Activated naive CD8-positive, alpha-beta T cell treated with anti-CD3 and anti-CD28 coated beads, Interleukin-2, amount 10 ng/mL, durations not matched to agents 7 days and 5 days (primary cell): ENCODE results near the gene METAP1D. TPM values are rescaled to one million over a fixed set of nuclear protein-coding genes. Genes with fewer than 3 reads are reported as not detected.
"Not testable (repeated sequence)": the region's sequence is repeated elsewhere in the genome, so short reads cannot be mapped to it uniquely, and the experiment has no call there.

Source experiments
- ATAC-seq: fragments of 150-1000 bp; cut with Tn5 transposase; one replicate; pipeline ENCODE4 v1.10.0; 2021; ENCODE audit warnings: low read depth, moderate library complexity
- POLR2A ChIA-PET: fragments of 350-600 bp; sonication (Branson Sonifier 250); formaldehyde crosslinking; loops from one replicate; lab custom pipeline; 2021; ENCODE audit warnings: antibody characterized with exemption; lab: Charles Lee
- DNase-seq: peaks from one replicate; pipeline ENCODE4 v3.0.0; 2021
- H3K27ac Mint-ChIP-seq: one replicate; pipeline ENCODE4 v1.8.0; 2022; ENCODE audit warnings: mild to moderate bottlenecking, mixed read lengths
- H3K27me3 Mint-ChIP-seq: one replicate; pipeline ENCODE4 v1.8.0; 2022; ENCODE audit warnings: mild to moderate bottlenecking, moderate library complexity, mixed read lengths
- H3K36me3 Mint-ChIP-seq: one replicate; pipeline ENCODE4 v1.8.0; 2021; ENCODE audit warnings: mild to moderate bottlenecking, mixed read lengths
- H3K4me1 Mint-ChIP-seq: one replicate; pipeline ENCODE4 v1.8.0; 2021; ENCODE audit warnings: mixed read lengths
- H3K4me3 Mint-ChIP-seq: one replicate; pipeline ENCODE4 v1.8.0; 2022; ENCODE audit warnings: mild to moderate bottlenecking, moderate library complexity, mixed read lengths
- H3K9me3 Mint-ChIP-seq: one replicate; pipeline ENCODE4 v1.8.0; 2021; ENCODE audit warnings: mixed read lengths
- total RNA-seq, 2 experiments: library from RNA; stranded (reverse); gene quantifications; one replicate each; pipeline ENCODE4 v1.2.3, GENCODE V29; 2021

Gene METAP1D
- total RNA-seq, 2 experiments from 2014 or later: 4.5 to 5.6 TPM

- POLR2A ChIA-PET: interaction anchor here (0.8 to 1.7 kb wide), 4 partner anchors 12 to 180 kb away, joined by 3 to 6 read pairs (median 3); partner anchors contain the start of gene HAT1
- H3K27ac Mint-ChIP-seq: peak within 1 kb of the TSS; percentile 54
Observed at GRCh38 chr2:172102391-172103359, 102.9 kb downstream of the METAP1D start, which contains the start of gene DLX2. TSS of gene DLX2 (minus strand) at chr2:172102900. CDS start at chr2:172102538, 362 bp downstream.

GRCh38 chr2:172103471-172104272 is 103.9 kb downstream of the METAP1D start:
- Mint-ChIP-seq H3K4me1 (peaks cover 49% of the 10 kb centered on the region), H3K4me3 (peak overlapping the region; percentile 84), H3K36me3 (no peaks in the 10 kb centered on the region), H3K27ac (no peak overlapping the region), H3K27me3 (peaks cover 87% of the 10 kb centered on the region), H3K9me3 (no peaks in the 10 kb centered on the region)
- POLR2A ChIA-PET: interaction anchor here (1.2 kb wide), 1 partner anchor 21 kb away, joined by 3 read pairs; no protein-coding TSS in a partner anchor
- ATAC-seq (no peak), DNase-seq (peak; percentile 84)

More at GRCh38 chr2:172102391-172103359, 102.9 kb downstream of the METAP1D start, which contains the start of gene DLX2:
- H3K4me3 Mint-ChIP-seq: peak within 1 kb of the TSS; percentile 84
- no peaks in the 10 kb centered on the region for H3K9me3 Mint-ChIP-seq
- no peaks in the 10 kb centered on the region for H3K36me3 Mint-ChIP-seq
- DNase-seq: peak; percentile 76
- peaks cover 48% of the 10 kb centered on the region for H3K4me1 Mint-ChIP-seq
- peak; percentile 35 for ATAC-seq
- peaks cover 85% of the 10 kb centered on the region for H3K27me3 Mint-ChIP-seq

- POLR2A ChIA-PET: no interaction called here
- no peak overlapping the region for H3K27ac Mint-ChIP-seq
Observed at GRCh38 chr2:172105471-172106107, 105.8 kb downstream of the METAP1D start.

DNA sequence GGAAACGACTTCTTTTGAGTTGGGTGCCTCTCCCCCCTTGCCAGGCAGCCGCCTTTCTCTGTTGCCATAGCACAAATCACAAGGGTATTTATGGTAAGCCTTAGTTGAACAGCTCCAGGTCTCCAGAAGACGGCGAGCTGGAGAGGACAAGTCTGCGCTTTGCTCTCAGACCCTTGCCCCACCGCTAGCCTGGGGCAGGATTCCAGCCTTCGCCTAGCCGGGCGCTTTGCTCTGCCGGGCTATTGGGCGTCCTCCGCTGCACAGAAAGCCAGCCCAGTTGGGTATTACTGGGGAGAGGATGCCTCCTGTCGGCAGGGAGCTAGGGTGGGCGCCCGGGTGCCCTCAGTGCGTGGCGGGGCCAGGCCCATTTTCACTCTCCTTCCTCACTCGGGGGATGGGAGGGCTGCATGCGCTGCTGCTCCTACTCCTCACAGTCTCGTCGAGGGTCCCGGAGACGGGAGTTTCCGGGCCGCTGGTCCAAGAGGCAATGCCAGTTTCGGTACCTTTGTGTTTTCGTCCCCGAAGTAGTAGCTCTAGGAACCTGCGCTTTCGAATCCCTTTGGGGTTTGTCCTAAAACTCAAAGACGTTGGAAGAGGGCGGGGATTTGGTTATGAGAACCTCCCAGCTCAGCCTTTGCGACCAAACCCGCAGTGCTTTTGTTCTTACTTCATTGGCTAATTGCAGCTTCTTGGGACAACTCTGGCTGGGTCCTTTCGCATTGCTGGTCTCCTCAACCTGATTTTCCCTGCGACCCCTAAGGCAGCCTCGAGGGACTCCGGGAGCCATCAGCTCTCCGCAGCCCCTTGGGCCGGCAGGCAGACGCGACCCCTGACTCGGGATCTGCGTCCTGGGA is 106.6 kb downstream of the METAP1D start:
- H3K4me1 Mint-ChIP-seq: peaks cover 43% of the 10 kb centered on the region
- no peaks in the 10 kb centered on the region for H3K36me3 Mint-ChIP-seq
- peak overlapping the region; percentile 80 for H3K4me3 Mint-ChIP-seq
- POLR2A ChIA-PET: interaction anchor here (0.6 kb wide), 1 partner anchor 212 kb away, joined by 3 read pairs; the partner anchor contains the start of gene SLC25A12
- H3K27ac Mint-ChIP-seq: no peak overlapping the region
- H3K9me3 Mint-ChIP-seq: no peaks in the 10 kb centered on the region
- ATAC-seq: peak; percentile 57
- DNase-seq: peak; percentile 70
- peaks cover 77% of the 10 kb centered on the region for H3K27me3 Mint-ChIP-seq

More at GRCh38 chr2:172105471-172106107, 105.8 kb downstream of the METAP1D start:
- ATAC-seq (no peak), DNase-seq (no peak)
- H3K36me3 Mint-ChIP-seq: no peaks in the 10 kb centered on the region
- peak overlapping the region; percentile 80 for H3K4me3 Mint-ChIP-seq
- peaks cover 47% of the 10 kb centered on the region for H3K4me1 Mint-ChIP-seq
- H3K9me3 Mint-ChIP-seq: no peaks in the 10 kb centered on the region
- peaks cover 84% of the 10 kb centered on the region for H3K27me3 Mint-ChIP-seq

DNA sequence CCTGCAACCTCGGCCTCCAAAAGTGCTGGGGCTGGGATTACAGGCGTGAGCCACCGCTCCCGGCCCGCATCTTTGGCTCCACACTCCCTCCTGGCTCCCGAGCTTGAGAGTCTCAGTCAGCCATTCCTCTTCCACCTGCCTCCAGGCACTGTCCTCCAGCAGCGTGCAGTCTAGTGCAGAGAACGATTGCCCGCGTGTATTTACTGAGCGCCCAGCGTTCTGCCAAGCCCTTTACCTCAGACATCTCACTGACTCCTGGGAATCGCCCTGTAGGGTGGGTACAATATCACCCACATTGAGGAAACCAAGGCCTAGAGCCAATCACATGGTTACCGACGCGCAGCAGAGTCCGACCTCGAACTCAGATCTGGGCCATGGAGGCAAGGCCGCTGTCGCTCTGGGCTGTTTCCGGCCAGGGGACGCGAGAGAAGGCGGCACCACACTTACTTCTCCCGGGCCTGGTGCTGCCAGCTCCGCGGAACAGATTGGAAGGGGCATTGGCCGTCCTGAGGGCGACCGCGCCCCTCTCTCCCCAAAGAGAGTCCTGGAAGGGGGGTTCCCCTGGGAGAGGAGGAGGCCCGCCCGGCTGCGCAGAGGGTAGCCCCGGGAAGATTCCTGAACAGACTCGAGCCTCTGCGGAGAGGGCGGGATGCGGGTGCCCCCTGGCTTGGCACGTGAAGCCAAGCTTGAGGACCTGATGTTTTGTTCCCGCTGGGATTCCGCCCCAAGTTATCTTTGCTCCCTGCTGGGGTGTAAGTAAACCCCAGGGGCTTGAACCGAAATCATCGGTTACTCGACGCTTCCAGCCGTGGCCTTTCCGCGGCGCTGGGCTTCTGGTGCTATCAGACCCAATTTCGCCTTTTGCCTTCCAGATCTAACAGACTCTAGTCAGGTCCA is 108.2 kb downstream of the METAP1D start:
- peaks cover 70% of the 10 kb centered on the region for H3K27me3 Mint-ChIP-seq

DNA sequence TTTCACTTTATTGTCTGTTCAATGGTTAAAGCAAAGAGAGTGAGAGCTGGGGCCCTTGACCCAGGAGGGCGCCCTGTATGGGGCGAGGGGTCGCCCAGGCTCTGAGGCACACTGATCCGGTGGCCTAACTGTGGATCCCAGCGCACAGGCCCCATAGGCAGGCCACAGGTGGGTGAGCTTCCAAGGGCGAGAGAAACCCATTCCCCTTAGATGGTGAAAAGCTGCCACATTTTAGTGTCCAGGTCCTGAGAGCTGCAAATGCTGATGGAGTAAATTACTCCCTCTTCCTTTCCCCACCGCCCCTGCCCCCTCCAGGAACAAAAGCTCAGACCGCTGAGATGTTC is 108.8 kb downstream of the METAP1D start:
- H3K4me3 Mint-ChIP-seq: peak overlapping the region; percentile 30
- H3K36me3 Mint-ChIP-seq: no peaks in the 10 kb centered on the region
- peaks cover 66% of the 10 kb centered on the region for H3K27me3 Mint-ChIP-seq
- H3K27ac Mint-ChIP-seq: no peak overlapping the region
- ATAC-seq: no peak
- H3K9me3 Mint-ChIP-seq: no peaks in the 10 kb centered on the region
- peaks cover 27% of the 10 kb centered on the region for H3K4me1 Mint-ChIP-seq
- POLR2A ChIA-PET: no interaction called here
- DNase-seq: no peak

More for the DNA sequence above, 108.2 kb downstream of the METAP1D start:
- no peaks in the 10 kb centered on the region for H3K9me3 Mint-ChIP-seq
- POLR2A ChIA-PET: no interaction called here
- H3K4me1 Mint-ChIP-seq: peaks cover 33% of the 10 kb centered on the region
- peak overlapping the region; percentile 49 for H3K4me3 Mint-ChIP-seq
- no peak for DNase-seq
- H3K36me3 Mint-ChIP-seq: no peaks in the 10 kb centered on the region
- H3K27ac Mint-ChIP-seq: no peak overlapping the region
- no peak for ATAC-seq

- Mint-ChIP-seq H3K27ac (no peak overlapping the region), H3K9me3 (no peaks in the 10 kb centered on the region), H3K4me3 (no peak overlapping the region), H3K27me3 (peaks cover 57% of the 10 kb centered on the region), H3K4me1 (peaks cover 20% of the 10 kb centered on the region), H3K36me3 (no peaks in the 10 kb centered on the region)
- DNase-seq: no peak
- POLR2A ChIA-PET: no interaction called here
- ATAC-seq: no peak
Observed at GRCh38 chr2:172109256-172109987, 109.7 kb downstream of the METAP1D start.

DNA sequence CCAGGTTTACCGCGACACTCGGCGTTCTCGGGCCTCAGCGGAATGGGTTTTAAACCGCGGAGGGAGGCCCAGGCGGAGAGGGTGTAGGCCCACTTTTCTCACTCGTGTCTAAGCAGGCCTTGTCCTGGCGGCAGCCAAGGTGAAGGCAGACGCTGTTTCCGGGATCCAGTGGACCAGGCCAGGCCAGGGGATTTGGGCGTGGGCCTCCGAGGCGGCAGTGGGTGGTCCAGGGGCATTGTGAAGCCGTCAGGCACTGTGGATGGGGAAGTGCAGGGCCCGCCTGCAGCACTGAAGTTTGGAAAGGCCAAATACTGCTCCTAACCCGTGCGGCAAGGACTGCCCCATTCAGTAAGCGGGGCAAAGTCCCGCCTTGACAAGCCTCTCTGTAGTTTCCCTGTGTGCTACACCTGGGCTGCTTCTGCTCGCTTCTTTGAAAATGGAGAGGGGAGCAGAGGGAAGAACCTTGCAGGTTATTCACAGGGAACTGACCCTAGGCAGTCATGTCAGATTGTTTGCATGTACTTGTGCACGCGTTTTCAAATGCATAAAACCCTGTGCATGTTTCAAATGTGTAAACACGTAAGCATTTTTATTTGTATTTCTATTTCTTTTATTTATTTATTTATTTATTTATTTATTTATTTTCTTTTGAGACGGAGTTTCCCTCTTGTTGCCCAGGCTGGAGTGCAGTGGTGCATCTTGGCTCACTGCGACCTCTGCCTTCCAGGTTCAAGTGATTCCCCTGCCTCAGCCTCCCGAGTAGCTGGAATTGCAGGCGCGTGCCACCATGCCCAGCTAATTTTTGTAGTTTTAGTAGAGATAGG is 110.4 kb downstream of the METAP1D start:
- DNase-seq: no peak

DNA sequence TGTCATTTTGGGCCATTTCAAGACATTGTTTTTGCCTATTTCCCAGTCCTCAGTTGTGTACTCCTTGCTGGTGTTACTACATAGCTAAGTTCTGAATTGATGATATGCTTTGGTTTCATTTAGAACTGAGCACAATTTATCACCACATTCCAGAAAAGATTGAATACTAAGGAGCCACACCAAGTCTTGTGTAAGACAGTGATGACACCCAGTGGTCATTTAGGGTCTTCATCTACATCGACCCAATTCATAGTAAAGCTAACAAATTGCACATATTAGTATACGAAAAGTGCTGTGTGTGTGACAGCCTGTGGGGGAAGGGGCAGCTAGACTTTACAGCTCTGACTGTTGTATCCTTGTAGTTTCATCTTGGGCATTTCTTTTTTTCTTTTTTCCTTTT is 113.9 kb downstream of the METAP1D start:
- POLR2A ChIA-PET: no interaction called here
- Mint-ChIP-seq H3K9me3 (no peaks in the 10 kb centered on the region), H3K4me3 (no peak overlapping the region), H3K27ac (no peak overlapping the region), H3K36me3 (no peaks in the 10 kb centered on the region), H3K4me1 (no peaks in the 10 kb centered on the region), H3K27me3 (peaks cover 33% of the 10 kb centered on the region)
- ATAC-seq (no peak), DNase-seq (no peak)

More for the DNA sequence above, 110.4 kb downstream of the METAP1D start:
- Mint-ChIP-seq H3K4me3 (no peak overlapping the region), H3K27me3 (peaks cover 55% of the 10 kb centered on the region), H3K4me1 (peaks cover 18% of the 10 kb centered on the region), H3K27ac (no peak overlapping the region), H3K36me3 (no peaks in the 10 kb centered on the region), H3K9me3 (no peaks in the 10 kb centered on the region)
- ATAC-seq: no peak
- POLR2A ChIA-PET: no interaction called here

GRCh38 chr2:172114176-172114575 is 114.4 kb downstream of the METAP1D start:
- ATAC-seq, POLR2A ChIA-PET, H3K4me3 Mint-ChIP-seq, H3K4me1 Mint-ChIP-seq, DNase-seq, H3K27ac Mint-ChIP-seq, H3K9me3 Mint-ChIP-seq, H3K36me3 Mint-ChIP-seq: not testable (repeated sequence)
- H3K27me3 Mint-ChIP-seq: peaks cover 30% of the 10 kb centered on the region
